Measurements from ENCODE around the gene SLC6A11.

DNA sequence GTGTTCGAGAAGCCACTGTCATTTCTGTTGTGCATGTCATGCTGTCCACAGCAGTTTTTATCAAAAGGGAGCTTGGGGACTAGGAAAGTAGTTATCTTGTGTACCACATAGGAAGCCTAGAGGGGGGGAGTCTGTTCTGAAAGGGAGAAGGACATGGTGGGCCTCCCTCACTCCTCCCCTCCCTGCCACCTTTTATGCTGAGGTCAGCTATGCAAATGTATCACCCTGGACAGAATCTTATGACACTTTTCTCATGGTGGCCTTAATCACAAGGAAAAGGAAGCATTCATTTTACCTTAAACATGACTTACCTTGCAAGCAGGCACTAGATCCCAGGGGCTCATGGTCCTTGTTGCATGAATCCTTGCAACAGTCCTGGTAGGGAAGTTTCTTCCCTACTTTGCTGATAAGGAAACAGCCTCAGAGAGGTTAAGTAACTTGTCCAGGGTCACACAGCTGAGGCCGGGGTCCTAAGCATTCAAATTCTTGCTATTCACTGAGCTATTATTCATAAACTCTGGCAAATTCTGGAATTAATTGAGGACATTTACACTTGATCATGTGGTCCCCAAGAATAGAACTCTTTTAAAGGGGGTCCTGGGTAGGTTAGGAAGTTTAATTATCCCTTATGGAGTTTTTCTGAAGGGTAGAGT, 95.4 kb downstream of the SLC6A11 start:
- TF ChIP-seq, protein P1, sequence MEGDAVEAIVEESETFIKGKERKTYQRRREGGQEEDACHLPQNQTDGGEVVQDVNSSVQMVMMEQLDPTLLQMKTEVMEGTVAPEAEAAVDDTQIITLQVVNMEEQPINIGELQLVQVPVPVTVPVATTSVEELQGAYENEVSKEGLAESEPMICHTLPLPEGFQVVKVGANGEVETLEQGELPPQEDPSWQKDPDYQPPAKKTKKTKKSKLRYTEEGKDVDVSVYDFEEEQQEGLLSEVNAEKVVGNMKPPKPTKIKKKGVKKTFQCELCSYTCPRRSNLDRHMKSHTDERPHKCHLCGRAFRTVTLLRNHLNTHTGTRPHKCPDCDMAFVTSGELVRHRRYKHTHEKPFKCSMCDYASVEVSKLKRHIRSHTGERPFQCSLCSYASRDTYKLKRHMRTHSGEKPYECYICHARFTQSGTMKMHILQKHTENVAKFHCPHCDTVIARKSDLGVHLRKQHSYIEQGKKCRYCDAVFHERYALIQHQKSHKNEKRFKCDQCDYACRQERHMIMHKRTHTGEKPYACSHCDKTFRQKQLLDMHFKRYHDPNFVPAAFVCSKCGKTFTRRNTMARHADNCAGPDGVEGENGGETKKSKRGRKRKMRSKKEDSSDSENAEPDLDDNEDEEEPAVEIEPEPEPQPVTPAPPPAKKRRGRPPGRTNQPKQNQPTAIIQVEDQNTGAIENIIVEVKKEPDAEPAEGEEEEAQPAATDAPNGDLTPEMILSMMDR (IDR thresholded peaks at IDR 0.05): no peak
- TF ChIP-seq POLR2A (IDR thresholded peaks at IDR 0.05) (no peak), EP300 (IDR thresholded peaks at IDR 0.05) (no peak)

Measured in tibial nerve (tissue), 4 donors.